ENCODE data around the gene HSPA1L. TPM values are rescaled to one million over a fixed set of nuclear protein-coding genes. Genes with fewer than 3 reads are reported as not detected.

HSPA1L gene
- total RNA-seq, 2 donors from 2014 or later, result 1.2 to 1.5 TPM

DNA sequence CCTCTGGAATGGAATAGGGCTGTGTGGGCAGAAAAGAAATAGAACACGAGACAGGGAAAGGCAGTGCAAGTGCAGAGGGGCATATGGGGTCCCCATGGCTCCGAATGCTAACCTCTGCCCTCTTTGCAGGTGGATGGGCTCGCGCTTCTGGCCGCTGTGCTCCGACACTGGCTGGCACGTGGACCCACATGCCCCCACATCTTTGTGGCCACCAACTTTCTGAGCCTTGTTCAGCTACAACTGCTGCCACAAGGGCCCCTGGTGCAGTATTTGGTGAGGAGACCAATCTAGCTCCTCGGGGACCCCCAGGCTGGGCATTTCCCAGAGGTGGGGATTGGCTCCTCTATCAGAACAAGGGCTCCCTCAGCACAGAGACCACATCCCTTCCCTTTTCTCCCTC is 53.7 kb downstream of the HSPA1L start:
- WGBS, 2 experiments (ENCODE audit: insufficient coverage in 1 of 2, insufficient read length in 1 of 2), result 98% methylated on average over 6 to 8 of the region's 8 CpGs
- Mint-ChIP-seq H3K4me3 (no peak overlapping the region), H3K27ac (no peak overlapping the region), H3K36me3 (ENCODE audit: low read depth) (peaks cover 25% of the 10 kb centered on the region), H3K9me3 (no peaks in the 10 kb centered on the region), H3K27me3 (ENCODE audit: insufficient read depth) (no peaks in the 10 kb centered on the region), H3K4me1 (peaks cover 15% of the 10 kb centered on the region)
- no peaks in the 10 kb centered on the region for H3K4me1 ChIP-seq (ENCODE audit: control insufficient read depth, insufficient read depth, low read length)
- no peaks in the 10 kb centered on the region for H3K36me3 ChIP-seq (ENCODE audit: control insufficient read depth, insufficient read depth, low read length)
- no peaks in the 10 kb centered on the region for H3K27me3 ChIP-seq (ENCODE audit: control insufficient read depth, insufficient read depth, low read length, poor library complexity, severe bottlenecking)
- no peak overlapping the region for H3K9ac ChIP-seq (ENCODE audit: extremely low read depth, low read length, poor library complexity, severe bottlenecking)
- H3K4me3 ChIP-seq (ENCODE audit: low read length), result no peak overlapping the region
- DNase-seq, result no peak
- no peaks in the 10 kb centered on the region for H3K9me3 ChIP-seq (ENCODE audit: control insufficient read depth, low read length)
- TF ChIP-seq, protein P1, sequence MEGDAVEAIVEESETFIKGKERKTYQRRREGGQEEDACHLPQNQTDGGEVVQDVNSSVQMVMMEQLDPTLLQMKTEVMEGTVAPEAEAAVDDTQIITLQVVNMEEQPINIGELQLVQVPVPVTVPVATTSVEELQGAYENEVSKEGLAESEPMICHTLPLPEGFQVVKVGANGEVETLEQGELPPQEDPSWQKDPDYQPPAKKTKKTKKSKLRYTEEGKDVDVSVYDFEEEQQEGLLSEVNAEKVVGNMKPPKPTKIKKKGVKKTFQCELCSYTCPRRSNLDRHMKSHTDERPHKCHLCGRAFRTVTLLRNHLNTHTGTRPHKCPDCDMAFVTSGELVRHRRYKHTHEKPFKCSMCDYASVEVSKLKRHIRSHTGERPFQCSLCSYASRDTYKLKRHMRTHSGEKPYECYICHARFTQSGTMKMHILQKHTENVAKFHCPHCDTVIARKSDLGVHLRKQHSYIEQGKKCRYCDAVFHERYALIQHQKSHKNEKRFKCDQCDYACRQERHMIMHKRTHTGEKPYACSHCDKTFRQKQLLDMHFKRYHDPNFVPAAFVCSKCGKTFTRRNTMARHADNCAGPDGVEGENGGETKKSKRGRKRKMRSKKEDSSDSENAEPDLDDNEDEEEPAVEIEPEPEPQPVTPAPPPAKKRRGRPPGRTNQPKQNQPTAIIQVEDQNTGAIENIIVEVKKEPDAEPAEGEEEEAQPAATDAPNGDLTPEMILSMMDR (conservative IDR thresholded peaks at IDR 0.05), result no peak
- no peak overlapping the region for H3K27ac ChIP-seq (ENCODE audit: low read depth, low read length)

GRCh38 chr6:31760790-31761189 is 54.3 kb downstream of the HSPA1L start:
- Mint-ChIP-seq H3K9me3 (no peaks in the 10 kb centered on the region), H3K27ac (no peak overlapping the region), H3K36me3 (ENCODE audit: low read depth) (peaks cover 25% of the 10 kb centered on the region), H3K4me3 (no peak overlapping the region), H3K27me3 (ENCODE audit: insufficient read depth) (no peaks in the 10 kb centered on the region), H3K4me1 (peaks cover 11% of the 10 kb centered on the region)
- WGBS, 2 experiments (ENCODE audit: insufficient coverage in 1 of 2, insufficient read length in 1 of 2), result 94 to 98% methylated on average over 3 to 5 of the region's 5 CpGs
- DNase-seq, result no peak
- Histone ChIP-seq H3K36me3 (ENCODE audit: control insufficient read depth, insufficient read depth, low read length) (no peaks in the 10 kb centered on the region), H3K9me3 (ENCODE audit: control insufficient read depth, low read length) (no peaks in the 10 kb centered on the region), H3K9ac (ENCODE audit: extremely low read depth, low read length, poor library complexity, severe bottlenecking) (no peak overlapping the region), H3K27me3 (ENCODE audit: control insufficient read depth, insufficient read depth, low read length, poor library complexity, severe bottlenecking) (no peaks in the 10 kb centered on the region), H3K27ac (ENCODE audit: low read depth, low read length) (no peak overlapping the region), H3K4me3 (ENCODE audit: low read length) (no peak overlapping the region), H3K4me1 (ENCODE audit: control insufficient read depth, insufficient read depth, low read length) (no peaks in the 10 kb centered on the region)
- TF ChIP-seq, protein P1 (conservative IDR thresholded peaks at IDR 0.05), result no peak

Other genes with a start within 250 kb of the HSPA1L start
- not detected for gene LTA, start 243.0 kb downstream of the HSPA1L start, total RNA-seq
- gene TNF, start 239.7 kb downstream of the HSPA1L start, total RNA-seq, result not detected
- gene LTB, start 232.9 kb downstream of the HSPA1L start, total RNA-seq, result 1 to 10 TPM in 1 of 2 donors, not detected in 1; 1.3 TPM
- not detected for gene LST1, start 229.0 kb downstream of the HSPA1L start, total RNA-seq
- gene NCR3, start 222.3 kb downstream of the HSPA1L start, total RNA-seq, result not detected
- 1 to 10 TPM in 1 of 2 donors, under 1 TPM in 1; 0.70 to 1.7 TPM for gene AIF1, start 200.0 kb downstream of the HSPA1L start, total RNA-seq
- 100 to 1,000 TPM; 329 to 330 TPM for gene PRRC2A, start 194.6 kb downstream of the HSPA1L start, total RNA-seq
- gene BAG6, start 162.6 kb downstream of the HSPA1L start, total RNA-seq, result 100 to 1,000 TPM; 413 to 428 TPM
- gene APOM, start 159.4 kb downstream of the HSPA1L start, total RNA-seq, result 1 to 10 TPM; 1.6 to 3.2 TPM
- 10 to 100 TPM; 14.0 to 14.9 TPM for gene C6orf47, start 154.5 kb downstream of the HSPA1L start, total RNA-seq
- 10 to 100 TPM; 16.1 to 21.3 TPM for gene GPANK1, start 150.3 kb downstream of the HSPA1L start, total RNA-seq
- 100 to 1,000 TPM; 155 to 171 TPM for gene CSNK2B, start 149.2 kb downstream of the HSPA1L start, total RNA-seq
- gene LY6G5B, start 145.3 kb downstream of the HSPA1L start, total RNA-seq, result 10 to 100 TPM; 13.9 to 17.0 TPM
- gene LY6G5C, start 134.2 kb downstream of the HSPA1L start, total RNA-seq, result 1 to 10 TPM in 1 of 2 donors, under 1 TPM in 1; 0.93 to 2.0 TPM
- 10 to 100 TPM; 38.3 to 59.5 TPM for gene ABHD16A, start 112.0 kb downstream of the HSPA1L start, total RNA-seq
- not detected for gene LY6G6F, start 108.4 kb downstream of the HSPA1L start, total RNA-seq
- gene LY6G6D, start 99.9 kb downstream of the HSPA1L start, total RNA-seq, result not detected
- under 1 TPM; 0.29 to 0.38 TPM for gene LY6G6C, start 93.5 kb downstream of the HSPA1L start, total RNA-seq
- gene MPIG6B, start 91.9 kb downstream of the HSPA1L start, total RNA-seq, result not detected
- 100 to 1,000 TPM; 150 to 153 TPM for gene DDAH2, start 86.0 kb downstream of the HSPA1L start, total RNA-seq
- gene CLIC1, start 78.8 kb downstream of the HSPA1L start, total RNA-seq, result 100 to 1,000 TPM; 289 to 380 TPM
- 10 to 100 TPM; 35.7 to 57.2 TPM for gene MSH5, start 75.3 kb downstream of the HSPA1L start, total RNA-seq
- 1 to 10 TPM; 7.9 to 8.4 TPM for gene SAPCD1, start 52.6 kb downstream of the HSPA1L start, total RNA-seq
- gene VWA7, start 38.0 kb downstream of the HSPA1L start, total RNA-seq, result under 1 TPM; 0.64 to 0.95 TPM
- 10 to 100 TPM; 81.4 to 83.1 TPM for gene VARS1, start 19.5 kb downstream of the HSPA1L start, total RNA-seq
- 100 to 1,000 TPM; 106 to 119 TPM for gene LSM2, start 8.3 kb downstream of the HSPA1L start, total RNA-seq
- 10 to 100 TPM; 53.1 to 62.6 TPM for gene HSPA1A, start 260 bp upstream of the HSPA1L start, total RNA-seq
- 10 to 100 TPM; 61.8 to 83.9 TPM for gene HSPA1B, start 12.5 kb upstream of the HSPA1L start, total RNA-seq
- 10 to 100 TPM; 42.4 to 50.7 TPM for gene NEU1, start 47.5 kb upstream of the HSPA1L start, total RNA-seq
- 1 to 10 TPM; 1.3 to 3.6 TPM for gene SLC44A4, start 63.7 kb upstream of the HSPA1L start, total RNA-seq
- gene EHMT2, start 82.4 kb upstream of the HSPA1L start, total RNA-seq, result 100 to 1,000 TPM; 113 to 121 TPM
- gene ZBTB12, start 86.8 kb upstream of the HSPA1L start, total RNA-seq, result 10 to 100 TPM; 25.4 to 29.9 TPM
- gene C2, start 112.4 kb upstream of the HSPA1L start, total RNA-seq, result 1 to 10 TPM in 1 of 2 donors, under 1 TPM in 1; 0.29 to 1.0 TPM
- under 1 TPM; 0.51 to 0.66 TPM for gene CFB, start 130.8 kb upstream of the HSPA1L start, total RNA-seq
- 100 to 1,000 TPM in 1 of 2 donors, 10 to 100 TPM in 1; 90.3 to 132 TPM for gene NELFE, start 143.7 kb upstream of the HSPA1L start, total RNA-seq
- gene SKIC2, start 143.9 kb upstream of the HSPA1L start, total RNA-seq, result 100 to 1,000 TPM in 1 of 2 donors, 10 to 100 TPM in 1; 95.8 to 103 TPM
- gene DXO, start 156.9 kb upstream of the HSPA1L start, total RNA-seq, result 10 to 100 TPM; 19.2 to 22.3 TPM
- 1 to 10 TPM; 4.5 to 6.2 TPM for gene C4A, start 166.8 kb upstream of the HSPA1L start, total RNA-seq
- 1 to 10 TPM; 3.7 to 5.5 TPM for gene C4B, start 199.5 kb upstream of the HSPA1L start, total RNA-seq
- under 1 TPM in 1 of 2 donors, not detected in 1; 0.35 TPM for gene CYP21A2, start 223.1 kb upstream of the HSPA1L start, total RNA-seq

Measured in endodermal cell (in vitro differentiated cells).